ENCODE results near the gene TEX53.

GRCh38 chr9:114655689-114656088 is 1.9 kb downstream of the TEX53 start:
- TF ChIP-seq CTCF (IDR thresholded peaks at IDR 0.05; ENCODE audit: insufficient read depth, low read length) (no peak), SPI1 (IDR thresholded peaks at IDR 0.05; ENCODE audit: borderline replicate concordance, low read depth) (no peak), GABPA (IDR thresholded peaks at IDR 0.05; ENCODE audit: low read depth) (no peak)

Data from HL-60 (cell line).